SIG-M5 treated with dmso at 0.1 percent for 504 hours (cell line): ENCODE measurements around the gene ZBTB1.
"Not testable (repeated sequence)": the region's sequence is repeated elsewhere in the genome, so short reads cannot be mapped to it uniquely, and the experiment has no call there.

Source experiments
- DNase-seq: peaks from one replicate; lab custom pipeline; 2025; ENCODE audit not compliant: unreplicated experiment; lab: John Stamatoyannopoulos, UW

Gene ZBTB1

GRCh38 chr14:64496764-64497163, 7.8 kb upstream of the ZBTB1 start:
- DNase-seq, result no peak

GRCh38 chr14:64500088-64500487, 4.5 kb upstream of the ZBTB1 start:
- no peak for DNase-seq

GRCh38 chr14:64501411-64502171, 3.0 kb upstream of the ZBTB1 start:
- no peak for DNase-seq

- no peak for DNase-seq
Observed at GRCh38 chr14:64502456-64502855, 2.1 kb upstream of the ZBTB1 start.

GRCh38 chr14:64502887-64503433, 1.6 kb upstream of the ZBTB1 start:
- no peak for DNase-seq

- peak; percentile 90 for DNase-seq
Observed at GRCh38 chr14:64503434-64504309, 898 bp upstream of the ZBTB1 start, which contains the start of gene ZBTB25. Gene ZBTB25, minus strand, starts transcription at chr14:64503838. Its CDS starts 13,305 bp downstream, at chr14:64490533.

- DNase-seq, result peak; percentile 88
Observed at GRCh38 chr14:64504897-64505794, 576 bp downstream of the ZBTB1 start.

GRCh38 chr14:64506721-64507120, 2.2 kb downstream of the ZBTB1 start:
- DNase-seq, result no peak

GRCh38 chr14:64507376-64508156, 3.0 kb downstream of the ZBTB1 start:
- DNase-seq, result no peak

GRCh38 chr14:64508215-64508776, 3.7 kb downstream of the ZBTB1 start:
- DNase-seq, result peak; percentile 12

GRCh38 chr14:64509036-64509435, 4.5 kb downstream of the ZBTB1 start:
- no peak for DNase-seq

- DNase-seq, result peak; percentile 60
Observed at GRCh38 chr14:64510825-64511671, 6.5 kb downstream of the ZBTB1 start.

- DNase-seq, result no peak
Observed at GRCh38 chr14:64513271-64513670, 8.7 kb downstream of the ZBTB1 start.

GRCh38 chr14:64515053-64515452, 10.5 kb downstream of the ZBTB1 start:
- DNase-seq, result peak; percentile 46

- DNase-seq, result no peak
Observed at GRCh38 chr14:64516969-64517368, 12.4 kb downstream of the ZBTB1 start.

- not testable (repeated sequence) for DNase-seq
Observed at GRCh38 chr14:64517667-64518066, 13.1 kb downstream of the ZBTB1 start.

- no peak for DNase-seq
Observed at GRCh38 chr14:64518229-64518628, 13.7 kb downstream of the ZBTB1 start.

- no peak for DNase-seq
Observed at GRCh38 chr14:64520699-64521098, 16.1 kb downstream of the ZBTB1 start.
